Cardiac fibroblast (primary cell): ENCODE results near the gene KAZALD1.
A peak's percentile ranks its signal among the peaks of the same experiment; 100 is the strongest.

ENCODE experiments used
- DNase-seq, 2 donors: peaks; one replicate each; pipeline versions ENCODE4 v3.0.0 to v3.0.0-alpha.2; 2010; ENCODE audit warnings: low read depth in 2 of 2
- H3K4me3 ChIP-seq, 2 donors: replicated peaks in 1 of 2; 1 replicate in 1 of 2; 2 replicates in 1 of 2; pipeline ENCODE4 v1.5.1; 2011; ENCODE audit warnings: low read depth in 2 of 2, low read length in 2 of 2, mild to moderate bottlenecking in 2 of 2, moderate library complexity in 1 of 2
- CTCF ChIP-seq: IDR thresholded peaks from one replicate; pipeline ENCODE4 v1.5.1; 2011; ENCODE audit warnings: low read depth, mild to moderate bottlenecking, low read length, inconsistent platforms

Gene KAZALD1

GRCh38 chr10:101095004-101095403, 33.2 kb downstream of the KAZALD1 start:
- TF ChIP-seq CTCF: no peak
- DNase-seq: no peak
- H3K4me3 ChIP-seq: no peak overlapping the region

- DNase-seq: peak; percentile 63 to 69
- peak; percentile 91 for TF ChIP-seq CTCF
- no peak overlapping the region for H3K4me3 ChIP-seq
Observed at GRCh38 chr10:101095550-101096213, 33.9 kb downstream of the KAZALD1 start.

- no peak for TF ChIP-seq CTCF
- no peak overlapping the region for H3K4me3 ChIP-seq
- DNase-seq: no peak
Observed at GRCh38 chr10:101096378-101096777, 34.6 kb downstream of the KAZALD1 start.

- no peak for TF ChIP-seq CTCF
- DNase-seq: no peak
- no peak overlapping the region for H3K4me3 ChIP-seq
Observed at GRCh38 chr10:101097881-101098280, 36.1 kb downstream of the KAZALD1 start.

GRCh38 chr10:101099901-101100300, 38.1 kb downstream of the KAZALD1 start:
- no peak for TF ChIP-seq CTCF
- no peak overlapping the region for H3K4me3 ChIP-seq
- no peak for DNase-seq

- TF ChIP-seq CTCF: no peak
- DNase-seq: no peak
- H3K4me3 ChIP-seq: no peak overlapping the region
Observed at GRCh38 chr10:101101372-101101881, 39.6 kb downstream of the KAZALD1 start.

GRCh38 chr10:101103430-101103829, 41.6 kb downstream of the KAZALD1 start:
- TF ChIP-seq CTCF: no peak
- no peak for DNase-seq

More at GRCh38 chr10:101103430-101103829, 41.6 kb downstream of the KAZALD1 start:
- no peak overlapping the region for H3K4me3 ChIP-seq
